T-cell (primary cell): ENCODE data around the gene KCNG2. TPM values are rescaled to one million over a fixed set of nuclear protein-coding genes. Genes with fewer than 3 reads are reported as not detected.

Source experiments
- ATAC-seq, 4 experiments: fragments of 200-7000 bp in 3 of 4; fragments of 150-1000 bp in 1 of 4; cut with Tn5 transposase; replicated peaks in 1 of 4; 1 replicate in 3 of 4; 2 replicates in 1 of 4; pipeline ENCODE4 v1.10.0; 2021; ENCODE audit warnings: moderate library complexity in 3 of 4, mild to moderate bottlenecking in 2 of 4, moderate number of reproducible peaks in 1 of 4
- CTCF ChIA-PET, 2 donors: fragments of 300-600 bp; sonication (Branson Sonifier 250); formaldehyde crosslinking; loops; one replicate each; lab custom pipeline; 2022; ENCODE audit warnings: antibody characterized with exemption in 2 of 2; lab: Charles Lee
- POLR2A ChIA-PET, 2 donors: fragments of 300-600 bp; sonication (Branson Sonifier 250); formaldehyde crosslinking; loops; one replicate each; lab custom pipeline; 2022; ENCODE audit warnings: antibody characterized with exemption in 2 of 2; lab: Charles Lee
- DNase-seq, 35 experiments: peaks; one replicate each; pipeline versions ENCODE4 v3.0.0 to v3.0.0-alpha.2; 2013 to 2023
- H3K27ac ChIP-seq: one replicate; pipeline ENCODE4 v1.5.1; 2013; ENCODE audit warnings: low read length
- H3K27me3 ChIP-seq, 2 experiments: replicated peaks in 1 of 2; 1 replicate in 1 of 2; 2 replicates in 1 of 2; pipeline versions ENCODE4 v1.6.1 to v1.7.0; 2013; ENCODE audit warnings: low read length in 1 of 2, mixed read lengths in 1 of 2; ENCODE audit not compliant: control insufficient read depth in 2 of 2, insufficient read depth in 2 of 2; ENCODE audit errors: extremely low read depth in 1 of 2
- H3K36me3 ChIP-seq, 2 donors: 1 replicate in 1 of 2; 2 replicates in 1 of 2; pipeline versions ENCODE4 v1.6.1 to v1.7.0; 2013; ENCODE audit warnings: low read length in 1 of 2; ENCODE audit not compliant: control insufficient read depth in 2 of 2, insufficient read depth in 1 of 2; ENCODE audit errors: extremely low read depth in 1 of 2
- H3K4me1 ChIP-seq, 2 experiments: 1 replicate in 1 of 2; 2 replicates in 1 of 2; pipeline versions ENCODE4 v1.6.1 to v1.7.0; 2013; ENCODE audit warnings: low read length in 2 of 2, mixed read lengths in 1 of 2; ENCODE audit not compliant: insufficient read depth in 2 of 2, control insufficient read depth in 1 of 2; ENCODE audit errors: extremely low read depth in 1 of 2
- H3K4me3 ChIP-seq, 2 donors: 1 replicate in 1 of 2; 2 replicates in 1 of 2; pipeline versions ENCODE4 v1.5.1 to v1.7.0; 2013; ENCODE audit warnings: mild to moderate bottlenecking in 2 of 2, low read length in 1 of 2, moderate library complexity in 1 of 2; ENCODE audit not compliant: control insufficient read depth in 1 of 2; ENCODE audit errors: extremely low read depth in 1 of 2
- H3K9me3 ChIP-seq: 2 replicates; pipeline ENCODE4 v1.7.0; 2013
- H3K27ac Mint-ChIP-seq, 2 donors: one replicate each; pipeline ENCODE4 v1.8.0; 2020 to 2021; ENCODE audit warnings: mild to moderate bottlenecking in 2 of 2, mixed read lengths in 2 of 2
- H3K27me3 Mint-ChIP-seq, 2 donors: one replicate each; pipeline ENCODE4 v1.8.0; 2021 to 2022; ENCODE audit warnings: mixed read lengths in 2 of 2
- H3K36me3 Mint-ChIP-seq: one replicate; pipeline ENCODE4 v1.8.0; 2021; ENCODE audit warnings: mixed read lengths
- H3K4me1 Mint-ChIP-seq, 3 donors: one replicate each; pipeline ENCODE4 v1.8.0; 2020 to 2022; ENCODE audit warnings: mixed read lengths in 3 of 3, mild to moderate bottlenecking in 1 of 3
- H3K4me3 Mint-ChIP-seq, 3 donors: one replicate each; pipeline ENCODE4 v1.8.0; 2020 to 2022; ENCODE audit warnings: mild to moderate bottlenecking in 3 of 3, mixed read lengths in 3 of 3, moderate library complexity in 3 of 3
- H3K9me3 Mint-ChIP-seq, 3 donors: one replicate each; pipeline ENCODE4 v1.8.0; 2020 to 2022; ENCODE audit warnings: mixed read lengths in 3 of 3
- WGBS: methylation state at CpG from one replicate; pipeline ENCODE4 v1.1.5; 2013; ENCODE audit warnings: missing lambda C conversion rate; ENCODE audit not compliant: insufficient coverage; 5-methylcytosine and 5-hydroxymethylcytosine counted together
- total RNA-seq, 35 experiments: library from RNA in 6 of 35; stranded (reverse) in 6 of 35; fragments of 120-200 nt in 1 of 35; gene quantifications; one replicate each; pipeline versions ENCODE4 v1.2.1 to v1.2.4 and lab custom pipeline; 2013 to 2026

Gene KCNG2
- total RNA-seq, 5 donors from 2014 or later (not counting 1 experiment from before 2014, with no cell fraction given) = not detected

GRCh38 chr18:79792096-79792987 is 5.4 kb upstream of the KCNG2 start:
- ATAC-seq = no peak
- CTCF ChIA-PET = no interaction called here

GRCh38 chr18:79792988-79793355 is 4.8 kb upstream of the KCNG2 start:
- Histone ChIP-seq H3K36me3 (no peaks in the 10 kb centered on the region), H3K27me3 (peaks cover 0 to 67% of the 10 kb centered on the region in 2 experiments), H3K27ac (no peak overlapping the region), H3K9me3 (no peaks in the 10 kb centered on the region), H3K4me3 (no peak overlapping the region), H3K4me1 (peaks cover 0 to 3% of the 10 kb centered on the region in 2 experiments)
- Mint-ChIP-seq H3K36me3 (no peaks in the 10 kb centered on the region), H3K27me3 (peaks cover 61 to 71% of the 10 kb centered on the region in 2 donors), H3K9me3 (no peaks in the 10 kb centered on the region), H3K27ac (no peak overlapping the region), H3K4me3 (no peak overlapping the region), H3K4me1 (peaks cover 12 to 26% (median 19%) of the 10 kb centered on the region in 3 donors)
- DNase-seq = peak in 1 of 35 experiments; percentile 25
- ChIA-PET POLR2A (no interaction called here), CTCF (no interaction called here)
- no peak for ATAC-seq
- WGBS = 0% methylated on average over 1 of the region's 4 CpGs

More at GRCh38 chr18:79792096-79792987, 5.4 kb upstream of the KCNG2 start:
- no peak for DNase-seq
- peaks cover 12 to 24% (median 16%) of the 10 kb centered on the region in 3 donors for H3K4me1 Mint-ChIP-seq
- peak overlapping the region; percentile 21 to 34 for H3K27ac Mint-ChIP-seq
- POLR2A ChIA-PET = no interaction called here
- Histone ChIP-seq H3K9me3 (no peaks in the 10 kb centered on the region), H3K36me3 (no peaks in the 10 kb centered on the region), H3K4me3 (no peak overlapping the region), H3K27ac (no peak overlapping the region), H3K4me1 (peaks cover 0 to 3% of the 10 kb centered on the region in 2 experiments), H3K27me3 (peaks cover 0 to 65% of the 10 kb centered on the region in 2 experiments)
- H3K36me3 Mint-ChIP-seq = no peaks in the 10 kb centered on the region
- no peaks in the 10 kb centered on the region for H3K9me3 Mint-ChIP-seq
- no peak overlapping the region for H3K4me3 Mint-ChIP-seq
- H3K27me3 Mint-ChIP-seq = peaks cover 59 to 73% of the 10 kb centered on the region in 2 donors
- WGBS = 79% methylated on average over 43 of the region's 46 CpGs

GRCh38 chr18:79794846-79795245 is 2.9 kb upstream of the KCNG2 start:
- no peak for DNase-seq
- no peak overlapping the region for H3K27ac Mint-ChIP-seq
- ChIA-PET POLR2A (no interaction called here), CTCF (no interaction called here)
- H3K4me1 Mint-ChIP-seq = peaks cover 22 to 35% (median 27%) of the 10 kb centered on the region in 3 donors
- peaks cover 0 to 66% of the 10 kb centered on the region in 2 experiments for H3K27me3 ChIP-seq
- H3K4me1 ChIP-seq = peaks cover 2 to 8% of the 10 kb centered on the region in 2 experiments
- H3K4me3 Mint-ChIP-seq = peak overlapping the region in 1 of 3 donors; percentile 13
- no peak overlapping the region for H3K4me3 ChIP-seq
- WGBS = 88% methylated on average over 17 of the region's 17 CpGs
- peaks cover 65 to 72% of the 10 kb centered on the region in 2 donors for H3K27me3 Mint-ChIP-seq
- no peak for ATAC-seq
- H3K9me3 Mint-ChIP-seq = no peaks in the 10 kb centered on the region
- H3K27ac ChIP-seq = no peak overlapping the region
- H3K36me3 Mint-ChIP-seq = no peaks in the 10 kb centered on the region
- H3K36me3 ChIP-seq = no peaks in the 10 kb centered on the region
- H3K9me3 ChIP-seq = no peaks in the 10 kb centered on the region

- H3K27ac ChIP-seq = no peak overlapping the region
- H3K9me3 Mint-ChIP-seq = no peaks in the 10 kb centered on the region
- H3K27me3 ChIP-seq = peaks cover 0 to 66% of the 10 kb centered on the region in 2 experiments
- no peak overlapping the region for H3K4me3 ChIP-seq
- no peaks in the 10 kb centered on the region for H3K36me3 Mint-ChIP-seq
- peaks cover 63 to 72% of the 10 kb centered on the region in 2 donors for H3K27me3 Mint-ChIP-seq
- H3K4me1 ChIP-seq = peaks cover 2 to 8% of the 10 kb centered on the region in 2 experiments
- DNase-seq (no peak), ATAC-seq (no peak)
- 92% methylated on average over 18 of the region's 19 CpGs for WGBS
- ChIA-PET POLR2A (no interaction called here), CTCF (no interaction called here)
- H3K27ac Mint-ChIP-seq = no peak overlapping the region
- peaks cover 23 to 38% (median 30%) of the 10 kb centered on the region in 3 donors for H3K4me1 Mint-ChIP-seq
- H3K9me3 ChIP-seq = no peaks in the 10 kb centered on the region
- peak overlapping the region in 1 of 3 donors; percentile 13 for H3K4me3 Mint-ChIP-seq
- no peaks in the 10 kb centered on the region for H3K36me3 ChIP-seq
Measured at GRCh38 chr18:79795446-79795845, 2.3 kb upstream of the KCNG2 start.

GRCh38 chr18:79796016-79796415 is 1.7 kb upstream of the KCNG2 start:
- 10% methylated on average over 2 of the region's 7 CpGs for WGBS
- H3K27ac ChIP-seq = no peak overlapping the region
- H3K4me3 Mint-ChIP-seq = peak overlapping the region in 1 of 3 donors; percentile 80
- H3K9me3 Mint-ChIP-seq = no peaks in the 10 kb centered on the region
- ChIA-PET CTCF (no interaction called here), POLR2A (no interaction called here)
- H3K36me3 Mint-ChIP-seq = no peaks in the 10 kb centered on the region
- H3K36me3 ChIP-seq = no peaks in the 10 kb centered on the region
- no peak overlapping the region for H3K4me3 ChIP-seq
- DNase-seq (no peak), ATAC-seq (no peak)
- H3K27ac Mint-ChIP-seq = no peak overlapping the region
- H3K27me3 ChIP-seq = peaks cover 0 to 65% of the 10 kb centered on the region in 2 experiments
- peaks cover 23 to 36% (median 25%) of the 10 kb centered on the region in 3 donors for H3K4me1 Mint-ChIP-seq
- no peaks in the 10 kb centered on the region for H3K9me3 ChIP-seq
- peaks cover 2 to 8% of the 10 kb centered on the region in 2 experiments for H3K4me1 ChIP-seq
- H3K27me3 Mint-ChIP-seq = peaks cover 58 to 75% of the 10 kb centered on the region in 2 donors

GRCh38 chr18:79796531-79797405 is 970 bp upstream of the KCNG2 start:
- H3K36me3 ChIP-seq = no peaks in the 10 kb centered on the region
- H3K4me1 ChIP-seq = peaks cover 2 to 8% of the 10 kb centered on the region in 2 experiments
- H3K36me3 Mint-ChIP-seq = no peaks in the 10 kb centered on the region
- no peak for ATAC-seq
- no peaks in the 10 kb centered on the region for H3K9me3 Mint-ChIP-seq
- peak overlapping the region; percentile 49 to 80 (median 64) for H3K4me3 Mint-ChIP-seq
- POLR2A ChIA-PET = no interaction called here
- H3K27me3 ChIP-seq = peaks cover 0 to 57% of the 10 kb centered on the region in 2 experiments
- WGBS = 81% methylated on average over 14 of the region's 21 CpGs
- no peaks in the 10 kb centered on the region for H3K9me3 ChIP-seq
- CTCF ChIA-PET = no interaction called here
- no peak for DNase-seq
- no peak overlapping the region for H3K4me3 ChIP-seq
- H3K27ac ChIP-seq = no peak overlapping the region
- H3K27ac Mint-ChIP-seq = no peak overlapping the region
- peaks cover 50 to 68% of the 10 kb centered on the region in 2 donors for H3K27me3 Mint-ChIP-seq
- peaks cover 16 to 28% (median 18%) of the 10 kb centered on the region in 3 donors for H3K4me1 Mint-ChIP-seq
